Measurements from ENCODE around the gene PKNOX2.

- TF ChIP-seq CTCF (IDR thresholded peaks at IDR 0.05) (no peak), NFE2L2 (conservative IDR thresholded peaks at IDR 0.05; ENCODE audit: low read length) (no peak), EP300 (IDR thresholded peaks at IDR 0.05) (no peak), RARB (CRISPR knock-in tag; IDR thresholded peaks at IDR 0.05) (no peak), USF2 (IDR thresholded peaks at IDR 0.05) (no peak), POLR2A (IDR thresholded peaks at IDR 0.05; ENCODE audit: low read length) (no peak), KDM1A (IDR thresholded peaks at IDR 0.05; ENCODE audit: low read depth) (no peak), PBX3 (IDR thresholded peaks at IDR 0.05) (no peak), CHD2 (IDR thresholded peaks at IDR 0.05; ENCODE audit: low read length, partially characterized antibody) (no peak), HOXA7 (CRISPR knock-in tag; IDR thresholded peaks at IDR 0.05) (no peak), MAX (IDR thresholded peaks at IDR 0.05) (no peak), CBX2 (IDR thresholded peaks at IDR 0.05; ENCODE audit: borderline replicate concordance, low read depth) (no peak), CEBPB (IDR thresholded peaks at IDR 0.05) (no peak), RAD21 (conservative IDR thresholded peaks at IDR 0.05 in 1 of 2, IDR thresholded peaks at IDR 0.05 in 1 of 2) (no peak)
Observed at GRCh38 chr11:125325196-125325595, 160.6 kb downstream of the PKNOX2 start.

Data from A549 (cell line).